GM18499 (cell line): ENCODE results near the gene PCSK5.
"Not testable (repeated sequence)": the region's sequence is repeated elsewhere in the genome, so short reads cannot be mapped to it uniquely, and the experiment has no call there.

ENCODE experiments used
- ATAC-seq: cut with Tn5 transposase; IDR thresholded peaks from one replicate; pipeline ENCODE4 v1.9.1; 2021; ENCODE audit warnings: moderate number of reproducible peaks; ENCODE audit not compliant: insufficient read depth, unreplicated experiment

Gene PCSK5

DNA sequence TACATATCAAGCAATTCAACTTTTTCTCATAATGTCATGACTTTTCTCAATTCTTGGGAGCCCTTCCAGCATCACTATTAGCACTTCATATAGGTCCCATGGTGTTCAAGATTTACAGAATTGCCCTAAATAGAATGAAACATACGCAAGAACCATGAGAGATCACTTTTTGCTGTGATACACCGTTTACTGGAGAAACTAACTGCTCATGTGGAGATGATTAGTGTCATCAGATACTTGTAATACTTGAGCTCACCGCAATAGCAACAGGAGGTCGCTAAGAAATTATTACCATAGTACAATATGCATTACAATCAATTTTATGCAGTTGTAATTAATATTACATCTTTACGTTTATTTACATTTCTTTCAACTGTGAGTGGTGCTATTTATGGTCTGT lies 4.8 kb upstream of the PCSK5 start:
- no peak for ATAC-seq

GRCh38 chr9:75889577-75889976 lies 896 bp upstream of the PCSK5 start:
- no peak for ATAC-seq

DNA sequence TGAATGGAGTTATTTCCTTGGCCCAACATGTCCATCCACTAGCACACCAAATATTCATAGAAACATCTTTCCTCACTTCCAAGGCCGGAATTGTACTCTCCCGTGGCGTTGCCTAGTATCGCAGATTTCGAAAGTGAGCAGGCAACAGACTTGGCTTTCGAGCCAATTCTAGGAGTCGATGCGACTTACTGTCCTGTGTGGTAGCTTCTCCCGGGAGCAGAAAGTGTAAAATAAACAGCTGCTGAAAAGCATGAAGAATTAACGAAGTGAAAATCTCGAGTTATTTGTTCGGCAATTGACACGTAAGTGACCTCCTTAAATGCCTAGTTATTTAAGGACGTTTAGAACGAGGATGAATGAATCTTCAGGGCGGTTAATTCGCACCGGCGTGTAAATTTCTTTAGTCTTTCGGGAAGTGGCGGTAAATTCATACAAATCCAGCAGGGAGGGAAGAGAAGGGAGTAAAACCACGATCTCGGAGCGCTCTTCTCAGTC lies 449 bp upstream of the PCSK5 start:
- no peak for ATAC-seq

DNA sequence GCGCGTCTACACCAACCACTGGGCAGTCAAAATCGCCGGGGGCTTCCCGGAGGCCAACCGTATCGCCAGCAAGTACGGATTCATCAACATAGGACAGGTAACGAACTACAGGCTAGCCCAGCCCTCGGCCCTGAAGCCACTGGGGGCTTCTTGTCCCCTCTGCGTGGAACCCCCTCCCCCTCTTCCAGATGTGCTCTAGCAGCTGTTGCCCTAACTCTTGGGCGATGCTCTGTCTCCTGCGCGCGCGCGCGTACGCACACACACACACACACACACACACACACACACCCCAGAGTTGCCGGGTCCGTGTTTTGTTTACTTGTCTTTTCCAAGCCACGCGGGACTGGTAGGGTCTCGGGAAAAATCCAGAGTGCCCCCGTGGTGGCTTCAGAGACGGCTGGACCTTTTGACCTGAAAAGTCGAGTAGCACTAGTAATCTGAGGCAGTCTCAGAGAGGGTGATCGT lies 836 bp downstream of the PCSK5 start:
- no peak for ATAC-seq

DNA sequence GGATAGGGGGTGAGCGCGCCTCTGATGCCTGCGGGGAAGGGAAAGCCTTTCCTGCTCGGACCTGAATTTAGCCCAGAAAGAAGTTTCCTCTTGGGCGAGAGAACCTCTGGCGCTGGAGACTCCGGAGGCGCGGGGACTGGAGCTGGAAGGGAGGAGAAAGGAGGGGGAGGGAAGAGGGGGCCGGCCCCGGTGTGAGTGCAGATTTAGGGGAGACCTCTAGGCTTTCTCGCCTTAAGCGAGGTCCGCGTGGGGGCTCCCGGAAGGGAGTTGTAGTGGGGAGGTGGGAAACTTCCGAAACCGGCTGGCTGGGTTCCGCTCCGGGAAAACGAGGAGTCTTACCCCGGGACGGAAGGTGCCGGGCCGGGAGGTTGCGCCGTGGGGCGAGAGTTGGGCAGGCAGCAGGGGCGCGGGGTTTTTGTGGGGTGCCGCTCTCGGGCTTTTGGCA lies 1.3 kb downstream of the PCSK5 start:
- ATAC-seq = no peak

GRCh38 chr9:75892216-75892911 lies 1.9 kb downstream of the PCSK5 start:
- ATAC-seq = no peak

DNA sequence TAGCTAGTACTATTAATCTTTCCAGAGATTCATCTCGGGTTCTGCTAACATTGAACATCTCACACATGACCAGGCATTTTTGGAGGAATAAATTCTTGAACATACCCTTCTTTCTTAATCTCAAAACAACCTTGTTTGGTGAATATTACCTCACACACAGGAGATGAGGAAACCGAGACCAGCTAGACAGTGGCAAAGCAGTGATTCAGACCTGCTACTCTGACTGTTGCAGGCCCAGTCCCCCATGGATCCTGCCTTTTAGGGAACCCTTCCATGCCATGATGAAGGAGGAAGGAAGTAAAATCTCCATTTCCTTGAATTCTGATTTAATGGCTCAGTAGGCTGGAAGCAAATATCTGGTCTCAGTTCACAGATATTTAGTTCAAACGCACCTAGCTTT lies 2.6 kb downstream of the PCSK5 start:
- ATAC-seq = no peak

- ATAC-seq = no peak
Measured at GRCh38 chr9:75894566-75894965, 4.1 kb downstream of the PCSK5 start.

- ATAC-seq = no peak
Measured at GRCh38 chr9:75895112-75895511, 4.6 kb downstream of the PCSK5 start.

- ATAC-seq = no peak
Measured at GRCh38 chr9:75896193-75896592, 5.7 kb downstream of the PCSK5 start.

DNA sequence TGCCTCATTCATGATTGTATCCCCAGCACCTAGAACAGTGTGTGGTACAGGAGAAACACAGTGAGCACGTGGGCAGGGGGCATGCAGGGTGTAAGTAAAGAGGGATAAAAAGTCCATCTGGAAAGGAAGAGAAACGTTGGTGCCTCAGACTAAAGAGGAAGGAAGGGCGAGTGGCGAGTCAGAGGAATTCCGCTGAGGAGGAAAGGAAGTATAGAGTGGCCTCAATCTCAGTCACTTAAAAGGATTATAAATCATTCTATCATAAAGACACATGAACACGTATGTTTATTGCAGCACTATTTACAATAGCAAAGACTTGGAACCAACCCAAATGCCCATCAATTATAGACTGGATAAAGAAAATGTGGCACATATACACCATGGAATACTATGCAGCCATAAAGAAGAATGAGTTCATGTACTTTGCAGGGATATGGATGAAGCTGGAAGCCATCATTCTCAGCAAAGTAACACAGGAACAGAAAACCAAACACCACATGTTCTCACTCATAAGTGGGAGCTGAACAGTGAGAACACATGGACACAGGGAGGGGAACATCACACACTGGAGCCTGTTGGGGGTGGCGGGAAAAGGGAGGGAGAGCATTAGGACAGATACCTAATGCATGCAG lies 10.5 kb downstream of the PCSK5 start:
- ATAC-seq = not testable (repeated sequence)

GRCh38 chr9:75903785-75904360 lies 13.4 kb downstream of the PCSK5 start:
- ATAC-seq = no peak

DNA sequence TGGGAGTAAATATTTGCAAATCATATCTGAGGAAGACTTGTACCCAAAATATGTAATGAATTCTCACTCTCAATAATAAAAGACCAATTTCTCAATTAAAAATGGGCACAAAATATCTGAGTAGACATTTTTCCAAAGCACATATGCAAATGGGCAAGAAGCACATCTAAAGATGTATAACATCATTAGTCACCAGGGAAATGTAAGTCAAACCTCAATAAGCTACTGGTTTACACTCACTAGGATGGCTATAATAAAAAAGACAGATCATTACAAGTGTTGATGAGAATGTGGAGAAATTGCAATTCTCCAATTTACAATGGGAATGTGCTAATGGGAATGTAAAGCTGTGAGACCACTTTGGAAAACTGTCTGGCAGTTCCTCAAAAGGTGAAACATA lies 13.9 kb downstream of the PCSK5 start:
- no peak for ATAC-seq

DNA sequence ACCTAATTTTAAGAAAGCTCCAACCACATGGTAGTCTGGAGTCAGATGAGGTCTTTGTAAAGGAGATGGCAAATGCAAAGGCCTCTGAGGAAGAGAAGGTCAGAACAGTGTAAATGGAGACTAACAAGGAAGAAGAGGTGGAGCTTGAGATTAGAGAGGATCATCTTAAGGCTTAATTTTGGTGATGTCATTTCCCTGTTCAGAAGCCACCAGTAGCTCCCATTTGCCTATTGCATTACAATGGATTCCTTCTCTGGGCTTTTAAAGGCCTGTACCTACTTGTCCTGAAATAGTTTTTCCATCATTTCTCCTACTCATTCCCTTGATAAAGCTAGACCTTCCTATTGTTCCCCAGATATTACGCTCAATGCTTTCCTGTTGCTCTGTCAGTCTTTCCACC lies 16.1 kb downstream of the PCSK5 start:
- no peak for ATAC-seq

- ATAC-seq = no peak
Measured at GRCh38 chr9:75907329-75907728, 16.9 kb downstream of the PCSK5 start.

DNA sequence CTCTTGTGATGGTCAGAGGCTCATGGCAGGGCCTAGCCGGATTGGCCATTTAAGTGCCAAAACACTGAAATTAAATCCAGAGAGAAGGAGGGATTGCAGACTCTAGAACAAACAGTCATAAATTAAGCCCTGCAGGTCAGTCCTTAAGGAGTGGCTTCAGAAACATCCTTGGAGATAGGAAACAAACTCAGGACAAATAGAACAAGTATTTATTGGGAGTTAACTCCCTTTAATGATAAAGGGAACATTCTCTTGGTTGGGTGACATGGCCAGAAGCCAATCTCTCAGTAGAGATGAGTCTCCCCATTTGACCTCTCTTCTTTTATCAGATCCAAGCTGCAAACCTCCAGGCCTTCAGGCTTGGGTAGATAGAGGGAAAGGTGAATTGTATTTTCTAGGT lies 17.4 kb downstream of the PCSK5 start:
- ATAC-seq = no peak

DNA sequence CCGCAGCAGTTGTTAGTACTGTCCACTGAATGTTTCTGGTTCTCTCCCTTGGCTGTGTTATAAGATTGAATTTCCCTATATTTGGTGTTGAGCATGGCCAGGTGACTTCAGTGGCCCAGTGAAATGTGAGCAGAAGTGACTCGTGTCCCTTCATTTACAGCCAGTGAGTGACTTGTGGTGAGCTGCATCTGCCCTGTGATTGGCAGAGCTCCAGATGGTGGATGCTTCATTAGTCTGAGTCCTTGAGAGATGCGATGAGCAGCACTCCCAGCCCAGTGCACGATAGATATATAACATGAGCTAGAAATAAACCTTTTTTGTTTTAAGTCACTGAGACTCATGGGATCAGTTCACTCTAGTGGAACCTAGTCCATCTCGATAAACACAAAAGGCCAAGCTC lies 19.3 kb downstream of the PCSK5 start:
- no peak for ATAC-seq

GRCh38 chr9:75910731-75911130 lies 20.3 kb downstream of the PCSK5 start:
- ATAC-seq = no peak

- ATAC-seq = no peak
Measured at GRCh38 chr9:75911390-75911789, 20.9 kb downstream of the PCSK5 start.

DNA sequence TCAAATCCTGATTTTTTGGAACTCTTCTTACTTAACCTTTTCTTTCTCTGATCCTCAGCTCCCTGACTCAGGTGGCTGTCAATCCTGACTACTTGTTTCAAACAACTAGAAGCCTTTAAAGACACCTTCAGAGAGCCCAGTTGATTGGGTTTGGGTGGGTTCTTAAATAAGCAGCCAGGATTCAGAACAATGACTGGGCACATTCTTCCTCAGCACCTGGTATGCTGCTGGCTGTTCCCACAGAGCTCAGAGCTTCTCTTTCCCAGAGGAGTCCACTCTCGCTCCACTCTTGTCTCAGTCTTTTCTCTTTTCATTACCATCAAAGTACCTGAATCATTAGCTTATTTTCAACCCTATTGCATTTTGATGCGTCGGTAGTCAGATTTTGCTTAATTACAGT lies 22.5 kb downstream of the PCSK5 start:
- no peak for ATAC-seq

GRCh38 chr9:75914002-75914401 lies 23.5 kb downstream of the PCSK5 start:
- no peak for ATAC-seq
